Activated T-helper 2 cell treated with anti-CD3 and anti-CD28 coated beads, Interferon-gamma antibody, Interleukin-2, Interleukin-4, amounts not matched to agents 10 μg/mL and 5 μg/mL and 100 μg/mL, durations not matched to agents 14 hours and 24 hours and 36 hours (primary cell): ENCODE measurements around the gene ESRRA. TPM values are rescaled to one million over a fixed set of nuclear protein-coding genes. Genes with fewer than 3 reads are reported as not detected.
A peak's percentile ranks its signal among the peaks of the same experiment; 100 is the strongest.

Source experiments
- DNase-seq: peaks from one replicate; pipeline ENCODE4 v3.0.0; 2021; ENCODE audit warnings: low spot score
- H3K27ac Mint-ChIP-seq: one replicate; pipeline ENCODE4 v1.8.0; 2021; ENCODE audit warnings: mixed read lengths
- H3K27me3 Mint-ChIP-seq: one replicate; pipeline ENCODE4 v1.8.0; 2021; ENCODE audit warnings: low read depth, mixed read lengths
- H3K36me3 Mint-ChIP-seq: one replicate; pipeline ENCODE4 v1.8.0; 2021; ENCODE audit warnings: low read depth, mixed read lengths
- H3K4me1 Mint-ChIP-seq: one replicate; pipeline ENCODE4 v1.8.0; 2021; ENCODE audit warnings: low read depth, mixed read lengths
- H3K4me3 Mint-ChIP-seq: one replicate; pipeline ENCODE4 v1.8.0; 2021; ENCODE audit warnings: low read depth, mild to moderate bottlenecking, moderate library complexity, mixed read lengths
- H3K9me3 Mint-ChIP-seq: one replicate; pipeline ENCODE4 v1.8.0; 2021; ENCODE audit warnings: mixed read lengths
- intact Hi-C: fragments of 100-400 bp; cut with micrococcal nuclease; formaldehyde crosslinking; loops from one replicate; pipeline ENCODE4 v1.15.1; 2023
- total RNA-seq: library from RNA; stranded (reverse); gene quantifications from 2 replicates; pipeline ENCODE4 v1.2.3, GENCODE V29; 2022

The ESRRA gene
- total RNA-seq, 1 donor from 2014 or later: 49.4 TPM

DNA sequence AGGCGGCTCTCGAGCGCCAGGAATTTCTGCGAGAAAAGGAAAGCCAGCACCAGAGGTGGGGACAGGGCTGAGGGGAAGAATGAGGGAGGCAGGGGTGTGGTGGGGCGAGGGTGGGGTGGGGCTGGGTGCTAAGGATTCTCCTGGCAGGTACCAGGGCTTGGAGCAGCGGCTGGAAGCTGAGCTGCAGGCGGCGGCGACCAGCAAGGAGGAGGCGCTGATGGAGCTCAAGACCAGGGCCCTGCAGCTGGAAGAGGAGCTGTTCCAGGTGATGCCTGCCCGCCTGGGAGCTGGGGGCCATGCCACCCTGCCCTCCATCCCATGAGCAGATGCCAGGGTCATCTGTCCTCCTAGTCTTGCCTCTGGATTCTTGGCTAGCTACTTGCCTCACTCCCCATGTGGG, 44.1 kb downstream of the ESRRA start:
- Mint-ChIP-seq H3K36me3 (peaks cover 32% of the 10 kb centered on the region), H3K4me1 (no peaks in the 10 kb centered on the region), H3K4me3 (no peak overlapping the region), H3K27me3 (no peaks in the 10 kb centered on the region), H3K27ac (no peak overlapping the region), H3K9me3 (no peaks in the 10 kb centered on the region)
- no peak for DNase-seq
- intact Hi-C loops: no loop called here

DNA sequence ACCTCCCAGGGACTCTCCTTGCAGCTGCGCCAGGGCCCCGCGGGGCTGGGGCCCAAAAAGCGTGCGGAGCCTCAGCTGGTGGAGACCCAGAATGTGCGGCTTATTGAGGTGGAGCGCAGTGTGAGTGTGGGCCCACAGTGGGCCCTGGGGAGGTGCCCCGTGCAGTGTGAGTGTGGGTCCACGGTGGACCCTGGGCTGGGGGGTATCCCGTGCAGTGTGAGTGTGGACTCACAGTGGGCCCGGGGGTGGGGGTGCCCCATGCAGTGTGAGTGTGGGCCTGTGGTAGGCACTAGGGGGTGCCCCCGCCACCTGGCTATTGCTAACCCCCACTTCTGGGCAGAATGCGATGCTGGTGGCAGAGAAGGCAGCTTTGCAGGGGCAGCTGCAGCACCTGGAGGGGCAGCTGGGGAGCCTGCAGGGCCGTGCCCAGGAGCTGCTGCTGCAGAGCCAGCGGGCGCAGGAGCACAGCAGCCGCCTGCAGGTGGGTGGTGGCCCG, 45.9 kb downstream of the ESRRA start:
- no peak for DNase-seq
- Mint-ChIP-seq H3K27me3 (no peaks in the 10 kb centered on the region), H3K4me1 (no peaks in the 10 kb centered on the region), H3K27ac (no peak overlapping the region), H3K36me3 (peaks cover 23% of the 10 kb centered on the region), H3K9me3 (no peaks in the 10 kb centered on the region), H3K4me3 (no peak overlapping the region)
- intact Hi-C loops: no loop called here

DNA sequence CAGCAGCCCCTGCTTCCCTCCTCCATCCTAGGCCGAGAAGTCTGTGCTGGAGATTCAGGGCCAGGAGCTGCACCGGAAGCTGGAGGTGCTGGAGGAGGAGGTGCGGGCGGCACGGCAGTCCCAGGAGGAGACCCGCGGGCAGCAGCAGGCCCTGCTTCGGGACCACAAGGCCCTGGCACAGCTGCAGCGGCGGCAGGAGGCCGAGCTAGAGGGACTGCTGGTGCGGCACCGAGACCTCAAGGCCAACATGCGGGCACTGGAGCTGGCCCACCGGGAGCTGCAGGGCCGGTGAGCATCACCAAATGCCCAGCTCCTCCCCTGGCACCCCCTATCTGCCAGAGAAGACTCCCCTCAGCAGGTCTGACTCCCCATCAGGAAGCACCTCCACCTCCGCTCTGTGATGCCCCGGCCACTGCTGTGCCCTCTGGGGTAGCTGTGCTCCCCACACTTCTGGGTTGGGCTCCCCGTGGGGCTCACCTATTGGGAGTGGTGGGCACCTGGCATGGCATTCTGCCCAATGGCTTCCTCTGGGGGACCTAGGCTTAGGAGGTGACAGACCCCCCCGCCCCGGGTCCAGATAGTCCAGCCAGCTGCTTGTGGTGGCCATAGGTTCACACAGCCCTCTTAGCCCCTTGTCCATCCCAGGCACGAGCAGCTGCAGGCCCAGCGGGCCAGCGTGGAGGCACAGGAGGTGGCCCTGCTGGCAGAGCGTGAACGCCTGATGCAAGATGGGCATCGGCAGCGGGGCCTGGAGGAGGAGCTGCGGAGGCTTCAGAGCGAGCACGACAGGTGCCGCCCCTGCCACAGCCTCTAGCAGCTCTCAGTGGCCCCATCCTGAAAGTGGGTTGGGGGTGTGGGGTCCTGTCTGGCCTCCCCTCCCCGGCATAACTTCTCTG, 47.0 kb downstream of the ESRRA start:
- H3K27ac Mint-ChIP-seq: no peak overlapping the region
- H3K27me3 Mint-ChIP-seq: no peaks in the 10 kb centered on the region
- H3K9me3 Mint-ChIP-seq: no peaks in the 10 kb centered on the region
- intact Hi-C loops: no loop called here
- H3K4me1 Mint-ChIP-seq: peaks cover 3% of the 10 kb centered on the region
- no peak for DNase-seq
- peaks cover 22% of the 10 kb centered on the region for H3K36me3 Mint-ChIP-seq
- H3K4me3 Mint-ChIP-seq: no peak overlapping the region

DNA sequence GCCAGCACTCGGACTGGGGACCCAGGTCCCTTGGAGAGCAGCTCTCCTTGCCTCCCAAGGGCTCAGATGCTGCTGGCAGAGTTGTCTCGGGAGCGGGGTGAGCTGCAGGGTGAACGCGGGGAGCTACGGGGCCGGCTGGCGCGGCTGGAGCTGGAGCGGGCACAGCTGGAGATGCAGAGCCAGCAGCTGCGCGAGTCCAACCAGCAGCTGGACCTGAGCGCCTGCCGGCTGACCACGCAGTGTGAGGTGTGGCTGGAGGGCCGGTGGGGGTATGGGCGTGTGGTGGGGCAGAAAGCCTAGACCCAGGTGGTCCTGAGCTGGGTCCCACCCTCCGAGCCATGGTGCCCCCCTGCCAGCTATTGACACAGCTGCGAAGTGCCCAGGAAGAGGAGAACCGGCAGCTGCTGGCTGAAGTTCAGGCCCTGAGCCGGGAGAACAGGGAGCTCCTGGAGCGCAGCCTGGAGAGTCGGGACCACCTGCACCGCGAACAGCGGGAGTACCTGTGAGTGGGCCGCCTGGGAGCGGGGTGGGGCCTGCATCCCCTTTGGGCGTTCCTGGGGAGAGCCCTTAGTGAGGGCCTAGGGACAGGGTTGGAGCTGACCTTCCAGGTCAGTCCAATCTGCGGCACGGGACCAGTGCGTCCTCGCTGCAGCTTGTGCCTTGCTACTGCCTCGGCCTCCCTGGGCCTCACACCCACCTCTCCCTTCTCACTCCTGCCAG, 47.8 kb downstream of the ESRRA start:
- no peak overlapping the region for H3K27ac Mint-ChIP-seq
- DNase-seq: no peak
- no peak overlapping the region for H3K4me3 Mint-ChIP-seq
- H3K27me3 Mint-ChIP-seq: no peaks in the 10 kb centered on the region
- H3K4me1 Mint-ChIP-seq: peaks cover 10% of the 10 kb centered on the region
- H3K36me3 Mint-ChIP-seq: peaks cover 21% of the 10 kb centered on the region
- H3K9me3 Mint-ChIP-seq: no peaks in the 10 kb centered on the region
- intact Hi-C loops: no loop called here

DNA sequence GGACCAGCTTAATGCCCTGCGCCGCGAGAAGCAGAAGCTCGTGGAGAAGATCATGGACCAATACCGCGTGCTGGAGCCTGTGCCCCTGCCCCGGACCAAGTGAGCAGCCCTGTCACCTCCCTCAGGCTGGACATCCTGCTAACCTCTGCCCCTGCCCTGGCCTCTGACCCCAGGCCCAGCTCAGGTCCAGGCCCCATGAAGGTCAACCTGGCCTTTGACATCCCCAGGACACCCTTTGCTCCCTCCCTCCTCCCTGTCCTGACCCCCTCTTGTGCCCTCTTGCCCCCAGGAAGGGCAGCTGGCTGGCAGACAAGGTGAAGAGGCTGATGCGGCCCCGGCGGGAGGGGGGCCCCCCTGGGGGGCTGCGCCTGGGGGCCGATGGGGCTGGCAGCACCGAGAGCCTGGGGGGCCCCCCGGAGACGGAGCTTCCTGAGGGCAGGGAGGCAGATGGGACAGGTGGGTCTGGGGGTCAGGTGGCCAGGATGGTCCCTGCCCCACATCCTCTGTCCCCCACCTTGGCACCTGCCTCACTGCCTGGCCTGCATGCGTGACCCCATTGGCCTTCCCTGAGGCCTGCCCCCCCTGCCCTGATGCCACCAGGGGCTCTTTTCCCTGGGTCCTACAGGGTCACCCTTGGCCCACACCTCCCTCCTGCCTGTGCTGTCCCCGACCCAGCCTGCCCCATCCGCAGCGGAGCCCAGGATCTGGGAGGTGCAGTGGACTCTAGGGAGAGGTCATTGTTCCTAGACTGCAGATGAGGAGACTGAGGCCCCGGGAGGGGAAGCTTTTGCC, 48.6 kb downstream of the ESRRA start:
- Mint-ChIP-seq H3K27ac (no peak overlapping the region), H3K27me3 (no peaks in the 10 kb centered on the region), H3K9me3 (no peaks in the 10 kb centered on the region), H3K36me3 (peaks cover 17% of the 10 kb centered on the region), H3K4me1 (peaks cover 12% of the 10 kb centered on the region), H3K4me3 (no peak overlapping the region)
- intact Hi-C loops: no loop called here
- DNase-seq: no peak

DNA sequence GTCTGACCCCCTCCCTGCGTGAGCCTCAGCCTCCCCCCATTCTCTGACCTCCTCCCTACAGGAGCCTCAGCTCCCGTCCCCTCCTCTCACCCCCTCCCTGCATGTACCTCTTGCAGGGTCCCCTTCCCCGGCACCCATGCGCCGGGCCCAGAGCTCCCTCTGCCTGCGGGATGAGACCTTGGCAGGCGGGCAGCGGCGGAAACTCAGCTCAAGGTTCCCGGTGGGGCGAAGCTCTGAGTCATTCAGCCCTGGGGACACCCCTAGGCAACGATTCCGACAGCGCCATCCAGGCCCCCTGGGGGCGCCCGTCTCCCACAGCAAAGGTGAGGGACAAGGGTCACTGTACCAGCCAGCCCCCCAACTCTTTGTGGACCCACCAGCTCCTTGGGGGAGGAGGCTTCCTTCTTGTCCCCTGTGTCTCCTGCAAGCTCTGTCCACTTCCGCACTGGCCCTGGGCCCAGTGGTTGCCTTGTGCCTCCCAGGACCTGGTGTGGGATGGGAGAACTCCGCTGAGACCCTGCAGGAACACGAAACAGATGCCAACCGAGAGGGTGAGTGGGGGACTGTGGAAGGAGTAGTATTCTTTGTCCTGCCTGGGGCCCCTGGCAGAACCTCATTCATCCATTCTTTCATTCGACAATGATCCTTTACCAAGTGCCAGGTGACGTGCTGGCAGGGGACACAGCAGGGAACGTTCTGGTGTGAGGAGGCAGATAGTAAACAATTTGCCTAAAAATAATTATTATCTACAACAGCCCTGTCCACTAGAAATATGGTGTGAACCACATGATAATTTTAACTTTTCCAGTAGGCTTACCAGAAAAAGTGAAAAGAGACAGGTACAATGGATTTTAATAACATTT, 50.0 kb downstream of the ESRRA start:
- H3K27ac Mint-ChIP-seq: no peak overlapping the region
- DNase-seq: no peak
- intact Hi-C loops: loop anchor here (5.0 kb wide), 1 partner anchor 148 kb away; the partner anchor contains the start of gene FERMT3
- peaks cover 19% of the 10 kb centered on the region for H3K4me1 Mint-ChIP-seq
- H3K4me3 Mint-ChIP-seq: no peak overlapping the region
- no peaks in the 10 kb centered on the region for H3K9me3 Mint-ChIP-seq
- peaks cover 25% of the 10 kb centered on the region for H3K36me3 Mint-ChIP-seq
- H3K27me3 Mint-ChIP-seq: no peaks in the 10 kb centered on the region

DNA sequence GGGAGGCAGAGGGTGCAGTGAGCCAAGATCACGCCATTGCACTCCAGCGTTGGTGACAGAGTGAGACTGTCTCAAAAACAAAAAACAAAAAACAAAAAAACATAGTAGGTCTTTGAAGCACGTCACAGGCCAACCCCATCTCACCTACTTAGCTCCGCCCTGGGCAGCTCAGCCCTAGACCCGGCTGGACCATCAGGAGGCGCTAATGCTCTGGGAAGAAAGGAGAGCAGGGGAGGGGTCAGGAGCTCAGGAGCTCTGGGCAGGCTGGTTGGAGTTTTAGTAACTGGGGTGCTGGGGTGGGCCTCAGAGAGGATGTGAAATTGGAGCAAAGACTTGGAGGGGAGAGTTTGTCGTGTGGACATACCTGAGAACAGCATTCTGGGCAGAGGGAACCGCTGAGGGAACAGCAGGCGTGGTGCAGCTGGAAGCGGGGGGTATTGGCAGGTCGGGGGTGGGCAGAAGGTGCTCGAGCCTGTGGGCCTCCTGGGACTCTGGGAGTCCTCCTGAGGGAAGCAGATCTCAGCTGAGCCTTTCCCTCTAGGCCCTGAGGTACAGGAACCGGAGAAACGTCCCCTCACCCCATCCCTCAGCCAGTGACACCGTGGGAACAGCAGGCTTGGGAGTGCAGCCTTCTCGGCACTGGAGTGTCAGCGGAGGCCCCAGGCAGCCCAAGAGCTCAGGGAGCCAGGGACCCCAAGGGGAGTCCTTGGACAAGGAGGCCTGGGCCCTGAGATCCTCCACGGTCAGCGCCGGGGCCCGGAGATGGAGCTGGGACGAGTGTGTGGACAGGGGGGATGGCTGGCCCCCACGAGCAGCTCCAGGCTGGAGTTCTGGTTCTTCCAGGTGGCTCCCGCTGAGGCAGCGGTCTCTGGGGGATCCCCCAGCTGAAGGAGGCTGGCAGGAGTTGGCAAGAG, 51.4 kb downstream of the ESRRA start:
- no peaks in the 10 kb centered on the region for H3K9me3 Mint-ChIP-seq
- H3K27ac Mint-ChIP-seq: peak overlapping the region; percentile 79
- peaks cover 29% of the 10 kb centered on the region for H3K36me3 Mint-ChIP-seq
- H3K27me3 Mint-ChIP-seq: no peaks in the 10 kb centered on the region
- no peak for DNase-seq
- H3K4me1 Mint-ChIP-seq: peaks cover 21% of the 10 kb centered on the region
- peak overlapping the region; percentile 57 for H3K4me3 Mint-ChIP-seq
- intact Hi-C loops: loop anchor here (5.0 kb wide), 1 partner anchor 149 kb away; the partner anchor contains the start of gene FERMT3

DNA sequence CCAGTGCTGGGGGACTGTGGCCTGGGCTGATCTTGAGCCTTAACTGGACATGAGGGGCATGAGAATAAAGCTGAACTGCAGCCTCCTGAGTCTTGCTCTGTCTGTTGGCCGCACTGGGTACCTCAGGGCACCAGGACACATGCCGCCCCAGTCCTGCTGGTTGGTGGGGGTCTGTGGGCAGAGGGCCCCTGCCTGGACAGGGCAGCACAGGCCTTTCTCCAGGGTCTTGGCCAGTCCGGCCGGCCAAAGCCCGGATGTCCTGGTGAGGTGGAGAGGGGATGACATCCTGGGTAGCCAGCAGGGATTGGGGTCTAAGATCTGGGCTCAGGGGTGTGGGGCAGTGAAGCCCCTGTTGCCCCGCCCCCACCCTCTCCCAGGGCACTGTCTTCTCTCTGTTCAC, 52.1 kb downstream of the ESRRA start:
- H3K27me3 Mint-ChIP-seq: no peaks in the 10 kb centered on the region
- no peaks in the 10 kb centered on the region for H3K9me3 Mint-ChIP-seq
- DNase-seq: no peak
- H3K4me3 Mint-ChIP-seq: peak overlapping the region; percentile 77
- peaks cover 36% of the 10 kb centered on the region for H3K36me3 Mint-ChIP-seq
- H3K27ac Mint-ChIP-seq: peak overlapping the region; percentile 83
- intact Hi-C loops: loop anchor here (5.0 kb wide), 1 partner anchor 150 kb away; the partner anchor contains the start of gene FERMT3
- H3K4me1 Mint-ChIP-seq: peaks cover 21% of the 10 kb centered on the region

DNA sequence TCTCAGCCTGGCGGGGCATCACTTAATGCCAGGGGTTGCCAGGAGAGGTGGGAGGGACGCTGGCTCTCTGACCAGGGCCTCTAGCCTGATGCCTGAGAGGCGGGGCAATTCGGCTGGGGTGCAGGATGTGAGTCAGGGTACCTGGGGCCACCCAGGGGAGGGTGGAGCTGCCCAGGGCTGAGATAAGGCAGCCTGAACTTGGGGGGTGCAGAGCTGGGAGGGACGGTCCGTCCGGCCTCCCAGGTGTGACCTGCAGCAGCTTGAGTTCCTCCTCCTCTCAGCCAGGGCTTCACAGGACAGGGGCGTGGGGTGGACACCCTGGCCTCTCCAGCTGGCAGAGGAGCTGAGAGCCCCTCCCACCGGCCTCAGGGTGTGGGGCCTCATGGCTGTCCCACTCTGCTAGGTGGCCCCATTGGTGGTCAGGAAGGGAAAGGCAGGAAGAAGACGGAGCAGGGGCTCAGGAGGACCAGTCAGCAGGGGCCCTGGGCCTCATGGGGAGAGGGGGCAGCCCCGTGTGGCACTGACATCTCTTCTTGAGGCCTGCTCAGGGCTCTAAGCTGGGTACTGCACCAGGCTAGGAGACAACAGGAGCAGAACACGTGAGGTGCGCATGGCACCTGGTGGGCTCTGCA, 52.7 kb downstream of the ESRRA start:
- DNase-seq: peak; percentile 28
- intact Hi-C loops: loop anchor here (1.0 to 5.0 kb wide), 3 partner anchors 17 to 151 kb away; partner anchors contain the start of genes CCDC88B, FERMT3 and TRMT112
- Mint-ChIP-seq H3K9me3 (no peaks in the 10 kb centered on the region), H3K4me1 (peaks cover 21% of the 10 kb centered on the region), H3K27me3 (no peaks in the 10 kb centered on the region), H3K36me3 (peaks cover 42% of the 10 kb centered on the region), H3K4me3 (peak overlapping the region; percentile 77), H3K27ac (peak overlapping the region; percentile 83)

DNA sequence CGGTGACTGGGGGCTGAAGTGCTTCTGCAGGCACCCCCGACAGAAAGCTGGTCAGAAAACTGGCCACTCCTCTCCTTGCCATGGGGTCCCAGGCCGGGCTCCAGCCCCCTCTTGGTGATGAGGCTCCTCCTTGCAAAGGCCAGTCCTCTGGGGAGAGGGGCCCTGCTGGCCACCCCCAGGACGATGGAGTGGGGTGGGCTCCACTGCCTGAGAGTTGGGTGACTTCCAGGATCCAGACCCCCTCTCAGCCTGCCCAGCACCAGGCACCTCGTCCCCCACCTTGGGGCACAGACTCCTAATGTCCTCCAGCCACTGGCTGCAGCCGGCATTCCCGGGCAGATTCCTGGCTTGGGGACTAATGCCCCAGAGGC, 53.2 kb downstream of the ESRRA start:
- no peaks in the 10 kb centered on the region for H3K9me3 Mint-ChIP-seq
- intact Hi-C loops: loop anchor here (1.0 to 5.0 kb wide), 3 partner anchors 18 to 151 kb away; partner anchors contain the start of genes CCDC88B, FERMT3 and TRMT112
- peaks cover 21% of the 10 kb centered on the region for H3K4me1 Mint-ChIP-seq
- H3K36me3 Mint-ChIP-seq: peaks cover 47% of the 10 kb centered on the region
- peak overlapping the region; percentile 77 for H3K4me3 Mint-ChIP-seq
- H3K27me3 Mint-ChIP-seq: no peaks in the 10 kb centered on the region
- no peak for DNase-seq
- H3K27ac Mint-ChIP-seq: peak overlapping the region; percentile 83
